GM10847 (cell line): ENCODE measurements around the gene NOL12.

Experiments used
- POLR2A ChIP-seq: IDR thresholded peaks from 2 replicates; pipeline ENCODE4 v1.6.1; 2011; ENCODE audit not compliant: insufficient read length; ENCODE audit errors: extremely low read depth

The NOL12 gene

GRCh38 chr22:37725551-37726240, 39.6 kb downstream of the NOL12 start:
- TF ChIP-seq POLR2A = no peak

GRCh38 chr22:37726241-37726887, 40.2 kb downstream of the NOL12 start:
- TF ChIP-seq POLR2A = no peak

DNA sequence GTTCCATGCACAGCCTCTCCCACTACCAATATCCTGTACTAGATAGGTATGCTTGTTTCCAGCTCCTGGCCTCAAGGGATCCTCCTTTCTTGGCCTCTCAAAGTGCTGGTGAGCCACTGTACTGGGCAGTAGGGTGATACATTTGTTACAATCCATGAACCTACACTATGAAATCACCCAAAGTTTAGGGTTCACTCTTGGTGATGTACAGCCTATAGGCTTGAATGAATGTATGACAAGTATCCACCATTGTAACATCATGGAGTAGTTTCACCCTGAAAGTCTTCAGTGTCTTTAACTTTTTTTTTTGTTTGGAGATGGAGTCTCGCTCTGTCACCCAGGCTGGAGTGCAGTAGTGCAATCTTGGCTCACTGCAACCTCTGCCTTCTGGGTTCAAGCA, 42.5 kb downstream of the NOL12 start:
- no peak for TF ChIP-seq POLR2A

DNA sequence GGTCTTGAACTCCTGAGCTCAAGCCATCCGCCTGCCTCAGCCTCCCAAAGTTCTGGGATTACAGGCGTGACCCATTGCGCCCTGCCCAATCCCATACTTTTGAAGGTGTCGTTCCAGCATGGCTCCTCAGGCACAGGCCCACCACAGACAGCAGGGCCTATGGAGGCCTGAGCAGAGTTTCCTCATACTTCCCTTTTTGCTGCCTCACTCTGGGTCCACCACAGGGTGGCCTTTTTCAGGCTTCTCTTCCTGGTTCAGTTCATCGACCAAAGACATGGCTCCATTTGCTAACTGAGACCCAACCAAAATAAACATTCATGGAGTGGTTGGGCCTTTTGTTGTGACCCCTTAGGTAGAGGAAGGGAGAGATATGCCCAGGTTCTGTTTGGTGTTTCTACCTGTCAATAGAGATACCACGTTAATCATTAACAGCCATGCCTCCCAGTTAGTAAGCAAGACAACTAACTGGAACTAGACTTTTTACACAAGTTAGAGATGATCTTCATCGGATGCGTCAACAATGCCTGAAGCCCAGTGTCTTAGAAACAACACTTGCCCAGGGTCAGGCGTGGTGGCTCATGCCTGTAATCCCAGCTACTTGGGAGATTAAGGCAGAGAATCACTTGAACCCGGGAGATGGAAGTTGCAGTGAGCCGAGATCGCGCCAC, 45.8 kb downstream of the NOL12 start:
- no peak for TF ChIP-seq POLR2A

DNA sequence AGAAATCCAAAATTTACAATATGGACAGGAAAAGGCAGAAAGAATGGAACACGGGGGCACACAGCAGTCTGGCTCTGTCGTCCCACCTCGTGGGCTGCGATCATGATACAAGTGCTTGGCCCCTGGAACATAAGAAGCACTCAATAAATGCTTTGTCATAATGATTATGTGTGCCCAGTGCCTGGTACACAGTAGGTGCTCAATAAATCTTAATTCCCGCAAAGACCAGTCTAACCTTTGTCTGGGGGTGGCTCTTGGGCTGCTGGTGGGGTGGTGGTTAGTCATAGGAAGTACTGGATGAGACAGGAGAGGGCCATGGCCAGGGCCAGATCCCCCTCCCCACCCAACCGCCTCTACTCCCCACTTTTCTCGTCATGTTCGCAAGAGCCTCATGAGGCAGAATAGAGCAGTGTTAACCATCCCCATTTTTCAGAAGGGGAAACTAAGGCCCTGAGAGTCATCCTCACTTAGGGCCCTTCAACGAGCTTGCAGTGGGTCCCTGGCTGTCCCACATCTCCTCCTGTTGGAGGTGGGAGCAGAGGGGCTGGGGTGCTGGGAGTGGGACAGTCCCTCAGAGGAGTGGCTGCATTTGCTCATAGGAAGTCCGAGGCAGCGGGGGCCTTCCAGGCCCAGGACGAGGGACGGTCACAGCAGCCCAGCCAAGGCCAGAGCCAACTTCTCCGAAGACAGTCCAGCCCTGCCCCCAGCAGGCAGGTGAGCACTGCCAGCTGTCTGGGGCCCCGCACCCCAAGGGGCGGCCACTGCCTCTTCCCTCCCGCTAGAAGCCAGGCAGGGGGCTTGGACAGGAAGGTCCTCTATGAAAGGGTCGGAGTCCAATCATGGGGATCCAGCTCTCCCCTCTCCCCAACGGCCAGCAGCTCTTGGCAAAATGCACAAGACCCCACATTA, 46.8 kb downstream of the NOL12 start:
- TF ChIP-seq POLR2A = no peak

GRCh38 chr22:37733625-37734401, 47.7 kb downstream of the NOL12 start:
- no peak for TF ChIP-seq POLR2A

- no peak for TF ChIP-seq POLR2A
Measured at GRCh38 chr22:37734402-37734700, 48.2 kb downstream of the NOL12 start.

DNA sequence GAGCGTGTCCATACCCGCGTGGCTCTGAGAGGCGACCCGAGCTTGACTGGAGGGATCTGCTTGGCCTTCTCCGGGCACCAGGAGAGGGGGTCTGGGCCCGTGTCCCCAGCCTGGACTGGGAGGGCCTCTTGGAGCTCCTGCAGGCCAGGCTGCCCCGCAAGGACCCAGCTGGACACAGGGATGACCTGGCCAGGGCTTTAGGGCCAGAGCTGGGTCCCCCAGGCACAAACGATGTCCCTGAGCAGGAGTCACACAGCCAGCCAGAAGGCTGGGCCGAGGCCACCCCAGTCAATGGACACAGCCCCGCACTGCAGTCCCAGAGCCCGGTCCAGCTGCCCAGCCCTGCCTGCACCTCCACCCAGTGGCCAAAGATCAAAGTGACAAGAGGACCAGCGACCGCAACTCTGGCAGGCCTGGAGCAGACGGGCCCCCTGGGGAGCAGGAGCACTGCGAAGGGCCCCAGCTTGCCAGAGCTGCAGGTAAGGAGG, 48.9 kb downstream of the NOL12 start:
- no peak for TF ChIP-seq POLR2A

DNA sequence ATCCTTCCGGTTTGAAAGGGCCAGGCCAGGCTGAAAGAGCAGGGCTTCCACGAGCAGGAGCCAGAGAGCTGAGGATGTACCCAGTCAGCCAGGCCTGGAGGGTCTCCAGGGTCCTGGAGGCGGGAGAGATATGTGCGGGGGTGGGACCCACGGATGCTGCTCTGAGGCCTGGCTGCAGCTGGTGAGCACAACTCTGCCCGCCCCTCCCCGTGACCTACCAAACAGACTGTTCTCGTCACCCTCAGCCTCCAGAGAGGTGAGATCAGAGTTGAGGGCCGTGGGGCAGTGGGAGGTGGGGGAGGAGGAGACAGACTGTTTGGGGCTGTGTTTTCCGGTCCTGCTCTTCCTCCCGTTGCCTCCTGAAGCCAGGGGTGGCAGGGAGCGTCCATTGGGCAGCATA, 52.9 kb downstream of the NOL12 start:
- no peak for TF ChIP-seq POLR2A

- TF ChIP-seq POLR2A = no peak
Measured at GRCh38 chr22:37739611-37740049, 53.5 kb downstream of the NOL12 start.

- TF ChIP-seq POLR2A = no peak
Measured at GRCh38 chr22:37740455-37741311, 54.5 kb downstream of the NOL12 start.

- no peak for TF ChIP-seq POLR2A
Measured at GRCh38 chr22:37741312-37741795, 55.2 kb downstream of the NOL12 start.

GRCh38 chr22:37742376-37743171, 56.4 kb downstream of the NOL12 start:
- TF ChIP-seq POLR2A = no peak
